EH (cell line): ENCODE results near the gene IGIP.
"Not testable (repeated sequence)": the region's sequence is repeated elsewhere in the genome, so short reads cannot be mapped to it uniquely, and the experiment has no call there.

Source experiments
- DNase-seq: peaks from one replicate; pipeline ENCODE4 v3.0.0-alpha.2; 2015; ENCODE audit warnings: low read depth

The IGIP gene

GRCh38 chr5:140141241-140141640 is 15.5 kb downstream of the IGIP start:
- peak; percentile 60 for DNase-seq

GRCh38 chr5:140142246-140142645 is 16.5 kb downstream of the IGIP start:
- DNase-seq: no peak

GRCh38 chr5:140142856-140143255 is 17.1 kb downstream of the IGIP start:
- no peak for DNase-seq

DNA sequence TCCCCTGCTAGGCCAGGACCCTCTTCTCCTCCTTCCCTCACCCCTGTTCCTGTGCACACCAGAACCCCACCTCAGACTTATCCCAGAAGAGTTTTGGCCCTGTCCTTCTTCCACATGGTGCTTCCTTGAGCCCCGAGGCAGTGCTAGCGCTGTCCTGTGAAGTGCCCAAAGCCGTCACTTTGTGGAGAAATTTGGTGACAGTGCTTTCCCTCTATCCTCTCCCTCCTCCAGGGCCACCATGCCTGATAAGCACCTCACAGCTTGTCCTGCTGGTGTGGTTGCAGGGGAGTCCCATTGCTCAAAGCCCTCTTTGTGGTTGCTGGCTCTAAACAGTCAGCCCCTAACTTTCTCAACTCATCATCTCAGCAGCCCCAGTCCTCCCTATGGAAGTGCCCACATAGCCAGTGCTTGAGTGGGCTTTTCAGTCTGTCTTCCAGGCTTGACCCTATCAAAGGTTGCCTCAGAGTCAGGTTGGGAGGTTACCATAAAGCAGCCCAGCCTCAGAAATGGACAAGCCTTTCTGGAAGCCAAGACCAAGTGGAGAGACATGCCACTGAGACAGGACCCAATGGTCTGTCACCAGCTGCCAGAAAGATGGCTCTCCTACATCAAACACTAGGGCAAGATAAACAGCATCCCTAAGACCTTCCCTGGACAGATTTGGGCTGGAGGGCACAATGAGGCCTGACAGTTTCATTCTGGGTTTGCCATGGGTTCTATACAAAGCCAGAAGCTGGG is 18.0 kb downstream of the IGIP start:
- DNase-seq: no peak

- no peak for DNase-seq
These were observed 19.5 kb downstream of the IGIP start for GRCh38 chr5:140145256-140145655.

DNA sequence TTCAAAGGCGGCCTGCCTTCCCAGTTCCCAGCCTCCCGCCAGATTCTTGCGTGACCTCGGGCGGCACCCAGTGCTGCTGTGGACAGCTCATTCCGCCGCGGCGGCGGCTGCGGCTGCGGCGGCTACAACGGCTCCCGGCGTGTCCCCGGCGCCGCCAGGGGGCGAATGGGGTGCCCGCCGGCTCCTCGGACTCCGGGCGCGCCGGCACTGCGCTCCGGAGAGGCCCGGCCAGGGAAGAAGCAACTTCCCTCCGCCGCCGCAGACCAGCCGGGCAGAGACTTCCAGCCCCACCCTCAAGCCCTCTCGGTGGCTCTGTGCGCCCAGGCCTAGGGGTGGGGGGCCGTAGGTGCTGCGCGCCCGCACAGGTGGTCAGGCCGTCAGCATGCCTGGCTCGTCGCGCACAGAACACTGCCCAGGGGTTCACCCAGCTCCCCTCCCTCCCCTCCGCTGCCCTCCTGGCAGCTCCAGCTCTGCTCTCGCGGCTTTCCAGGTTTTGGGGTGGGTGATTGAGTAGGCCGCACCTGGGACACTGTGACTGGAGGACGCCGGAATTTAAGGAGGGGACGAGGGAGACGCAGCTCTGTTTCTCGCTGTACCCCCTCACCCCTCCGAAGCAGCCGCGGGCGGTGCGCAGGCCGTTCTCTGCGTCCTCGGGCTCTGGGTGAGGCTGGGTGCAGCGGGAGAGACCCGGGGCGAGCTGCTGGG is 20.2 kb downstream of the IGIP start:
- peak; percentile 80 for DNase-seq

DNA sequence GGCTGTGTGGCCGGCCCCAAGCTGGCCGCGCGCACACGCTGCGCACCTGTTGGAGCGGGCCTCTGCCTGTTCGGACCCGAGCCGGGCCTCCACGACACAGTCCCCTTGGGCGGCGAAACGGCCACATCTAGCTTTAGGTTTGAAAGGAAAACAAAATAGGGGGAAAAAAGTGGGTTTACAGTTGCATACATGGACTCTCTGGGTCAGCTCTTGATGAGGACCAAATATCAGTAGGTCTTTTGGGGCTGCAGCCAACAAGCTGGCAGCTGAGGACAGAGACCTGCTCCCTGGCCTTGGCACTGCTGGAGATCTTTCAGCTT is 20.7 kb downstream of the IGIP start:
- DNase-seq: no peak

DNA sequence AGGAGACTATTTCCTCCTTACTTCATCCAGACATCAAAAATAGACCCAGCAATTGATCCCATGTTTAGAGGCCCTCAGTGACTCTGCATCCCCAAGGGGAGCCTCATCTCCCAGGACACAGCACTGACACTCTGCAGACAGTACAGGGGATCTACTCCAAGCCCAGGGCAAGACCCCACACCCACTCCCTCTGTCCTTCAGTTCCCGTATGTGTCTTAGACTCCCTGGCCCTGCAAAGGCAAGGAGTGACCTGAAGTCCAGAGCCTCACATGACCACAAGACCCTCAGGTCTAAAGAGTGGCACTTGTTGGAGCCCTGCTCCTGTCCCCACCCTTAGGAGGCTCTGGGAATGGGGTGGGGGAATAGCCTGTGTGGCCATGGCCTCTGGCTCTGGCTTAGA is 21.7 kb downstream of the IGIP start:
- no peak for DNase-seq

GRCh38 chr5:140148508-140148907 is 22.8 kb downstream of the IGIP start:
- peak; percentile 32 for DNase-seq

GRCh38 chr5:140150201-140150600 is 24.5 kb downstream of the IGIP start:
- no peak for DNase-seq

GRCh38 chr5:140151144-140152021 is 25.6 kb downstream of the IGIP start:
- DNase-seq: no peak

DNA sequence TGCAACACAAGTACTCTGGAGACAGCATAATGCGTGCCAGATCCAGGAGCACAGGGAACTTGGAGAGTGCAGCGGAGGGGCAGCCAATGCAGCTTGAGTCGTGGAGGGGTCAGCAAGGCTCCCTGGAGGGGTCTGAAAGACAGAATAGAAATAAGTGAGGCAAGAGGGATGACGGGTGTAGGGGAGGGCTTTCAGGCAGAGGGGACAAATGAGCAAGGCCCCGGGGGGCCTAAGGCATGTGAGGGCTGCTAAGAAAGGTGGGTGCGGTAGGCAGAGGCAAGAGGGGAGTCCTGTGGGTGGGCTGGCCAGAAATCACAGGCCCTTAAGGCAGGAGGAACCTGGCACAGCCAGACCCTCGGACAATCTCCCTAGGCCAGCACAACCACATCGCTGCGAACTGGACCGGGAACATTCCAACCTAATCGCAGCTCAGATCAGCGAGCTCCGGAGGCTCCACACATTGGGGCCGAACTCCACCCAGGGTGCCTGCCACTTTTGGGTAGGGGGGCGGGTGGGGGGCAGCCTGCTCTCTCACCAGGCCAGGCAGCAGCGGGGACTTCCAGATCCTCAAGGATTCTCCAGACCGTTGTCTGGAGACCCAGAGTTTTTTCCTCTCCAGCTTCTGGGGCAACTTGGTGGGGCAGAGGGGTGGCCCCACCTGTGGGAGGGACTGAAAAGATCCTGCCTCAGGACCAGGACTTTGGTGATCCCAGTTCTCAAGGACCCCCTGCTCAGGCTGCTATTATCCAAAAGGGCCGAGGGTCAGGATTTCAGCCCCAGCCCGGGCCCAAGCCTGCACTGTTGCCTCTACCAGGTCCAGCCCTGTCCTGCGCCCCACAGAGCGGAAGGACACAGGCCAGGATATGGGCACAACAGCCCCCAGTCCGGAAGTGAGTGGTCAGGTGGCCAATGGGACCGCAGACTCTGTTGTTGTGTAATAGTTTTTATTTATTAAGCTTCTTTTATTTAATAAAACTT is 26.6 kb downstream of the IGIP start:
- no peak for DNase-seq

GRCh38 chr5:140153255-140153654 is 27.5 kb downstream of the IGIP start:
- no peak for DNase-seq

DNA sequence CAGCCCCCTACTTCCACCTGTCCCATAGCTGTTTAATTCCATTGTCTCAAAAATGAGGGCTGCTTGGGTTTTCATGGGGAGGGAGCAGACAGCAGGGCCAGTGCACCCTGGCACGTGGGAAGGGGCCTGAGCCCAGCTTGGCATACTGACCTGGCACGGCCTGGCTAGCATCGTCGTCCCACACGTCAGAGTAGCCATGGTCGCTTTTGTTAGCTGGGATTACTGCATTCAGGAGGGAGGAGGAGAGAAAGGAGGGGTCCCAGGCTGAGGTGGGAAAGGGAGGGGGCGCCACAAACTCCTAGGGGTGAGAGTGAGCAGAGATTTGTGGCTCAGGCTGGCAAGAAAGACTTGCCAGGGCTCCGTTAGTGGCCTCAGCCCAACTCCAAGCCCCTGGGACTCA is 28.2 kb downstream of the IGIP start:
- DNase-seq: no peak

GRCh38 chr5:140154710-140155381 is 29.1 kb downstream of the IGIP start:
- DNase-seq: not testable (repeated sequence)

- DNase-seq: peak; percentile 82
These were observed 31.5 kb downstream of the IGIP start for GRCh38 chr5:140157032-140157781.

- no peak for DNase-seq
These were observed 33.5 kb downstream of the IGIP start for GRCh38 chr5:140159014-140159927.

GRCh38 chr5:140162275-140162674 is 36.5 kb downstream of the IGIP start:
- no peak for DNase-seq

DNA sequence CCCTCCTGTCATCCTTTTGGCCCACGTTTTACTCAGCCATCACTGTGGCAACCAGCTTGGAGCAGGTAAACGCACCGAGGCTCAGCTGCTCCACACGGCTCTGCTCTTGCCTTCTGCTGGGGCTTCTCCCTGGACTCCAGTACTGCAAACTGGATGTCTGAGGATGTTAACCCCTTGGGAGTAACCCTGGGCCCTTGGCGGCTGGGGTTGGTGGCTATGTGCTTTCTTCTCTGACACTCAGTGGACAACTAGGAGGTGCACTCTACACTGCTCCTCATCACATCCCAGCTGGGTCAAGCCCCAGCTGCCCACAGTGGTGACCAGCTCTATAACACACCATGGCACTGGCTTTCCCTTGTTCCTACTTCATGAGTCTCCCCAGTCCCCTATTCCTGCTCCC is 37.0 kb downstream of the IGIP start:
- DNase-seq: no peak
